HG03571 (cell line): ENCODE results near the gene LRRC28.
"Not testable (repeated sequence)": the region's sequence is repeated elsewhere in the genome, so short reads cannot be mapped to it uniquely, and the experiment has no call there.

ENCODE experiments used
- ATAC-seq: cut with Tn5 transposase; IDR thresholded peaks from one replicate; pipeline ENCODE4 v1.9.1; 2021; ENCODE audit not compliant: unreplicated experiment

The LRRC28 gene

DNA sequence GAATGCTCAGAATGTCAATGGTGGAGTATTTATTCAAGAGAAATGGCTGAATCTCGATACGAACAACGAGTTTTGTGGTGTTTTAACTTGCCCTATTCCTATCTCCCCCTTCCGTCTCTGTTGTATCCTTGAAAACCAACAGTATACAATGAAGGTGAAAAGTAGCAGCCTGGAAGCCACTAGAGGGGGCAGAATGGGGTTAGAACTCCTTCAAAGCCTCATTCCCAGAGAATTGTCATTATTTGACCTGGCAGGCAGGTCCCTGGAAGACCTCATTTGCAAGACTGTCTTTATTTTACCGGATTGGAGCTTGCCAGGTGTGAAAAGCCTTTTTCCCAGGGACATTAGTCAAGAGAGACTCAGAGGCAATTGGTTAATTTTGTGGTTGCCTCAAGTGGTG lies 139.4 kb downstream of the LRRC28 start:
- ATAC-seq: no peak

DNA sequence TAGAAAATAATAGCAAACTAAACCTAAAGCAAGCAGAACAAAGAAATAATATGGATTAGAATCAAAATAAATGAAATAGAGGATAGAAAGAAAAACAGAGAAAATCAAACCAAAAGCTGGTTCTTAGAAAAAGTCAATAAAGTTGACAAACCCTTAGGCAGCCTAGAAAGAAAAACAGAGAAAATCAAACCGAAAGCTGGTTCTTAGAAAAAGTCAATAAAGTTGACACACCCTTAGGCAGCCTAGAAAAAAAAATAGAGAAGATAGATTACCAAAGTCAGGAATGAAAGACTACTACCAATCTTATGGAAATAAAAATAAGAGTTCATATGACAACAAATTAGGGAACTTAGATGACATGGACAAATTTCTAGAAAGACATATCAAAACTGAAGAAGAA lies 142.4 kb downstream of the LRRC28 start:
- ATAC-seq: no peak

DNA sequence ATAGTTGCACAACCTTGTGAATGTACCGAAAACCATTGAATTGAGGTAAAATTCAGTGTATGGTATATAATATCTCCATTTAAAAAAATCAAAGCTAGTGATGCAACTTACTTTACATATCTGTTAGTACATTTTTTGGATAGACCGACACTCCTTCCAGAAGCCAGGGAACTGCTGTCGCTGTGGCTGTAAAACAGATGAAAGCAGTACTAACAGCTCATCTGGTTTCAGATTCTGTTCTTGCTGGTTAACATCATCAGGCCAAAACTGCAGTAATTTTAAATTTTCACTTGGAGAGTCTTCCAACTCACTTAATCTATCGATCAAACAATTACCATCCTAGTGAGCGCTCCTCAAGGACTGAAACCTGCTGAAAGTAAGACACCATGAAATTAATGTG lies 145.1 kb downstream of the LRRC28 start:
- ATAC-seq: no peak

DNA sequence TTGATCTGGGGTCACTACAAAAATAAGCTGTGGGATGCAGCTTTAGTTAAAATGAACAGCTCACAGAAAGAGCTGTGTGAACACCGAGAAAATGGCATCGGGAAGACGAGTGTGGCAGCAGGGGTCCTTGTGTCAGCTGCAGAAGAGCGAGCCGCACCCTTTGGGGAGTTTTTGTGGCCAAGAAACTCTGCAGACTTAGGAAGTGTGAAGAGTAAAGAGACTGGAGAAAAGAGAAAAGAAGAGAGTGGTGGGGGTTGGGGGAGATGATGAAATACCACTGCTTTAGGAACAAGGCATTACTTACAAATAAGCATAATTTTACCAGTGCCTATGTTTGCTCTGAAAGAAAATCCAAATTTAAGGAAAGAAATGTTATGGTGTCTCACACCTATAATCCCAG lies 147.8 kb downstream of the LRRC28 start:
- no peak for ATAC-seq

DNA sequence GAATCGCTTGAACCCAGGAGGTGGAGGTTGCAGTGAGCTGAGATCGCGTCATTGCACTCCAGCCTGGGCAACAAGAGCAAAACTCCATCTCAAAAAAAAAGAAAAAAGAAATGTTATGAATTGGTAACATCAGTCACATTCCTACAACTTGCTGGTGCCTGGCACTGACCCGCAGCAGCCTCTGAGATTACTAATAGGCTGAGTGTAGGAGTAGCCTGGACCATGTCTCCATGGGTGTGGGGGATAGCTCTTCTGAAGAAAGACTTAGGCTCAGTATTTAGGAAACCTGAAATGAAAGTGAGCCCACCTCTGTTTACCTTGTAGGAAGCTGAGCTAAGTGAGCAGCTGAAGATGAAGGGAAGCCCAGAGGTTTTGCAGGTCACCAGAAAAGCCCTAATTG lies 148.3 kb downstream of the LRRC28 start:
- ATAC-seq: no peak

DNA sequence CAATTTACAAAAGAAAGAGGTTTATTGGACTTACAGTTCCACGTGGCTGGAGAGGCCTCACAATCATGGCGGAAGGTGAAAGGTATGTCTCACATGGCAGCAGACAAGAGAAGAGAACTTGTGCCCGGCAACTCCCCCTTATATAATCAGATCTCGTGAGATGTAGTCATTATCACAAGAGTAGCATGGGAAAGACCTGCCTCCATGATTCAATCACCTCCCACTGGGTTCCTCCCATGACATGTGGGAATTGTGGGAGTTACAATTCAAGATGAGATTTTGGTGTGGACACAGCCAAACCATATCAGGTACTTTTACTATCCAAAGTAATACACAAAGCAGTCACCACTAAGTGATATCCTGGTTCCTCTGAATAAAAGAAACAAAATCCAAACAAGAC lies 149.9 kb downstream of the LRRC28 start:
- ATAC-seq: not testable (repeated sequence)

DNA sequence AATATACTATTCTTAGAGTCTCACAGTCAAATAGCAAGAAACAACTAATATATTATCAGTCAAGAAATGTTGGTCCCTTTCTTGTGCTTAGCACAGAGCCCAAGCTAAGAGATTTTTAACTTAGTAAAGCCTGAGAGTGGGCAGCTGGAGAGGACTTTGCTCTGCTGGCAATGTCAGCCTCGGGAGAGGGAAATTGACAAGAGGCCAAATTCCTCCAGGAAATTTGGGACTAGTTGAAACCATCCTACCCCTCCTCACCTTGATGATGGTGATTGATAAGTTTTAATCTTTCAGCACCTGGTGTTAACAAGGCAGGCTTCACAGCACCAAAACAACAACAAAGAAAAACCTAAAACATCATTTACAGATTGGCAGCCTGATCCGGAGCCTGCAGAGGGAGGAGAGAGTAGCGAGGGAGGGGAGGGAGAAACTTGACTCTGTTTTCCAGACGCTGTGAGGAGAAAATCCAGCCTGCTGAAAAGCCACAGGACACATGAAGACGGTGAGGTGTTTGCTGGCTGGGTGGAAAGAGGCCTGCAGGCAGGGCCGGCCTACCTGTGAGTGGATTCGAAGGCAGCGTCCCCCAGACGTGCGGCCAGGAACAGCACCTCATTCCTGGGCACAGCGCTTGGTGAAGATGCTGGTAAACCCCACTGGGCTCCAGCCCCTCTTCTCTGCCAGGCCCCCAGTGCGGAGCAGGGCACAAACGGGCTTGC lies 150.9 kb downstream of the LRRC28 start:
- no peak for ATAC-seq

DNA sequence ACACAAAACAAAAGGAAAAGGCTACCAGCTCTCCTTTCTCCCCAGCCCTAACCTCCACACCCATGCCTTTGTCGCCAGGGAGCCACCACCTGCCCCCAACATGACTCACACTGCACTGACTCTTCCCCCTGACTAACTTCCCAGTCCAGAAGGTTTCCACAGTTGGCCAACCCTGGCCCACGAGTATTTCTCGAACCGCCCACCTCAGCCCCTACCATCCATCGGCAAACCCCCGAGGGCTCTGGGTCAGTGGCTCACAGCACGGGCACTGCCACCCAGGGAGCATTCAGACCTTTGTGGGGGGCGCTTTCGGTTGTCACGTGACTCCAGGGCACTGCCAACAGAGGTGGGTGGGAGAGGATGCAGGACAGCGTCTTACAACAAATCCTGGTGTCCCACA lies 152.3 kb downstream of the LRRC28 start:
- ATAC-seq: no peak

DNA sequence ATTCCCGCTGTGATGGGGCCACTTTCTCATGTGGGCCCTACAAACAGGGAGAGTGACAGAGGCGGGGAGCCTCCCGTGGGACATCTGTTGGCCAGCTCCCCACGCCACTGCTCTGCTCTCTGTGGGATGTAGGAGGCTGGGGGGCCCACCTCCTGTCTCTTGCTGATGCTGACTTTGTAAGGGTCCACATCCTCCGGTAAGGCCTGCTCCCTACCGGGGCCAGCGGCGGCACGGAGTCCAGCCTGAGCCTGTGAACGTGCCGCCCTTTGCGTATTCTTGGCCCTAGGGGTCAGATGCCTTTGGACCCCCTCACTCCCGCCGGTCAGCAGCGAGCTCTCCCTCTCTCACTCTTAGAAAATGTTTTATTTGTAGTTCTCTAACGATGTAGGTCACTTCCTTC lies 153.2 kb downstream of the LRRC28 start:
- no peak for ATAC-seq

DNA sequence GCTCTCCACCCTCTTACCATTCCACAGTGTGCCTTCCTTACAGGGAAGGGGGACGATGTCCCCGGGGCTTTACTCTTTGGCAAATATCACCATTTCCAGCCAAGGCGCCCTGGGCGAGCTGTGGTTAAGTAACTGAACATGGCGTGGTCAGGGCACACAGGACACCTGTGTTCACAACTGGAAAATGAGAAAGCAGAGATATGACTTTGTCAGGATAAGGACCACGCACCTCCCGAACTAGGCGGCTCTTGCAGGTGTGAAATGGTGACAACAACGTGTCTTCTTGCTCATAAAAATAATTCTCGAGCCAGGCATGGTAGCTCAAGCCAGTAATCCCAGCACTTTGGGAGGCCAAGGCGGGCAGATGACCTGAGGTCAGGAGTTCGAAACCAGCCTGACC lies 154.8 kb downstream of the LRRC28 start:
- no peak for ATAC-seq

DNA sequence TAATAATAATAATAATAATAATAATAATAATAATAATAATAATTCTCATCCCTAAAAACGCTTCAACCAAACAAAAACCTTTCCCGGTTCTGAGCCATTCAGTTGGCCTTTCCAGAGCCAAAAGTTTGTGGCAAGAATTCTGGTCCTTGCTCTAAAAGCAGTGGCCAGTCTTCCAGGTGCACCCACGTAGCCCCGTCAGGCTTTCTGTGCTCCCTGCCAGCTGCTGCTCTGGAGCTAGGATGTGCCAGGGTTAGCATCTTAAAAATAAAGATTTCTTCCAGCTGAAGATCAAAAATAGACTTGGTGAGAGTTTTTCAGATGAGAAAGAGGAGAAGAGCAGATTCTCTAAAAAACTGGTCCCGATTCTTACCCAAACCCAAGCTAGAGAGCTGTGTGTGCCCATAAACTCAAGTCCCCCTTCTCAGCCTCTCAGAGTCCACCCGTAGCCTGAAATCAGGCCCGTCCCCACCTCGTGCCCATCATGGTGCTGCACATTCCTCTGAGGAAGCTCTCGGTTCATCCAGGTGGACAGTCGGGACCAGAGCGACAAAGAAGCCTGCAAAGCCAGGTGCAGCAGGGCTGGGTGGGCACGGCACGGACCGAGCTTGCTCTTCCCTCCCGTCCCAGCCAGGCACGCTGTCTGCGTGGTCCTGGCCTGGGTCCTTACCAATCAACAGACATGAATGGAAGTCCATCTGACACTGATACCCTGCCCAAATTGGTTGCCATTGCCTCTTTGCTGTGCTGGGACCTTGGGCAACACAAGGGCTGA lies 155.6 kb downstream of the LRRC28 start:
- no peak for ATAC-seq

DNA sequence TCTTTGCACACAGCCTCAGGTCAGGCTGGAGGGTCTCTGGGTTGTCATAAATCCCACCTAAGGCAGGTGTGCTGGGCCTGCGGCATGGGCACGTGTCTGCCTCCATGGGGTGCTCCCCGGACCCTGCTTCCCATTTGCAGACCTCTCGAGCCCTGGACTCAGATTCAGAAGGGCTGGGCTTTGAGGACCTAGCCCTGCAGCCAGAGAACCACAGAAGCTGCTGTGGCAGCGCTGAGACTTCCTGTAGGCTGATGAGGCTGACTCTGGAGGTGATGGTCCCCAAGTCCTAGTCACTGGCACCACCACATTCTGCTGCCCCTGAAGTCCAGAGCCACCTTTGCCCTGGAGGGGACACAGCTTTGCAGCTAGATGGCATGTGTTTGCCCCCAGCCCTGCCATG lies 156.4 kb downstream of the LRRC28 start:
- ATAC-seq: no peak

DNA sequence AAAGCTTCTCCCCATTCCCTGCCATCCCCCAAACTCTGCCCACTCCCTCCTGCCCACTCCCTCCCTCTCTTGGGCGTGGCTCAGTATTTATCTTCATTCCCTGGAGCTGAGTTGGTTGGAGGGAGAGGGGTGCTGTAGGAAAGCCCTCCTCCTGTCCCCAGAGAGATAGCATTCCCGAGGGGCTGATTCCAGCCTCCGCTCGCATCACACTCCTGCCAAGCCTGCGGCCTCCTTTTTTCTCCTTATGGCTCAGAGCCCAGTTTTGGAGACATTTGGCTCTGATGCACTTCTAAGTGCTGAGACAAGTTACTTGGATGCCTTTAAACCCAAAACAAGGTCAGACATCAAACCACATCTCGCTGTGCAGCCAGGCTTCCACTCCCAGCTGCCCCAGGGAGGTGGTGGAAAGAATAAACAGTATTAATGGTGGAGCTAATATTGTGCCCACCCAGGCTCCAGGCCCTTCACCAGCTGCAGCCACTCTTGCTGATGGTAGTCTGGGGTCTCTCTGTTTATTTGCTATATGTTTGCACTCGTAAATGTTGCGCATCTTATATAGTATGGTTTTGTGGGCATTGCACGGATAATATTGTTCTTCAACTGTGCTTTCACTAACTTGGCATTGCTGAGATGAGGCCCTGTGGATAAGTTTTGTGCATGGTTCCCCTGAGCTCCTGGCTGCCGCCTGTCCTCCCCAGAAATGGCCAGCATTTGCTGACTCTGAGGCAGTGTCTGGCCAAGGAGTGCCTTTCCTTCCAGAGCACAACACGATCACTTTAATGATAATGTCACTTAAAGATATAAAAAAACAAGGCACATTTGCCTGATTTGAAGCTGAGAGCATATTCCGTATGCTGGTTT lies 157.2 kb downstream of the LRRC28 start:
- ATAC-seq: no peak

DNA sequence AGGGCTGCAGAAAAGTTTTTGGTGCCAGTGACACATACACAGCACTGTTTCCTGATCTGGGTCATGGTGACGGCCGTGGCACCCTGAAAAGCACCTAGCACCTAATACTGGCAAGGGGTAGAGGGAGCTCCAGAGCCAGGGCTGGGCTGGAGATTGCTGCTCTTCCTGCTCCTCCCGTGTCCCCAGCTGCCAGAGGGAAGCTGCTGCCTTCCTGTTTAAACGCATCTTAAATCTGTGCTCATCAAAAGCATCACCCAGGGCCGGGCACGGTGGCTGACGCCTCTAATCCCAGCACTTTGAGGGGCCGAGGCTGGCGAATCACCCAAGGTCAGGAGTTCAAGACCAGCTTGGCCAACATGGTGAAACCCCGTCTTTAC lies 157.8 kb downstream of the LRRC28 start:
- ATAC-seq: no peak

DNA sequence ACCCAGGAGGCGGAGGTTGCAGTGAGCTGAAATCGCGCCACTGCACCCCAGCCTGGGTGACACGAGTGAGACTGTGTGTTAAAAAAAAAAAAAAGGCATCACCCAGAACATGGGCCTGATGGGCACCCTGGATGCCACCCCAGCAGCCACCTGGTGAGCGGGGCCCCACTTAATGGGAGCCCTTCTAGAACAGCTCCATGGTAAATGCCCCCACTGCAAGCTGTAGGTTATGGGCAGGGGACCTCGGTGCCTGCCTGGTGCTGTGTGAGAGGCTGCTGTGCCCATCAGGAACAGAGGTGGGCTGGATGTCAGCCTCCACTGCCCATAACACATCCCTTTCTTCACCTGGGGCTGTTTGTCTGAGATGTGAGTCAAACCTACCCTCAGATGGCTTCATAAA lies 158.3 kb downstream of the LRRC28 start:
- no peak for ATAC-seq

DNA sequence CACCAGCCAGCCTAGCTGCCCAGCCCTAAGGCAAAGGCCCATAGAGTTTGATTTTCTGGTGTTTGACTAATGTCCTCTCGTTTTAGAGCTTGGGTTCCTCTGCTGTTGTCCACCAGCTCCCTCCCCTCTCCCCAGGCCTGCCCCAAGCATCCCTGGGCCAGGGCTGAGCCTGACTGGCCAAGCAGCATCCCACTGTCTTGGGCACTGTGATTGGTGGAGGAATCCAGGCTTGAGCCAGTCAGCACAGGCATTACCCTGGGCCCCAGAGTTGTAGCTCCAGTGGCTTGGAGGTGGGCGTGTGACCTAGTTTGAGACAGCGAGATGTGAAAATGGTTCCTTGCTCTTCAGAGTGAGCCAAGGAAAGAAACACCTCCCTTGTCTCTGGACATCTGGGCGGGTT lies 159.2 kb downstream of the LRRC28 start:
- no peak for ATAC-seq

DNA sequence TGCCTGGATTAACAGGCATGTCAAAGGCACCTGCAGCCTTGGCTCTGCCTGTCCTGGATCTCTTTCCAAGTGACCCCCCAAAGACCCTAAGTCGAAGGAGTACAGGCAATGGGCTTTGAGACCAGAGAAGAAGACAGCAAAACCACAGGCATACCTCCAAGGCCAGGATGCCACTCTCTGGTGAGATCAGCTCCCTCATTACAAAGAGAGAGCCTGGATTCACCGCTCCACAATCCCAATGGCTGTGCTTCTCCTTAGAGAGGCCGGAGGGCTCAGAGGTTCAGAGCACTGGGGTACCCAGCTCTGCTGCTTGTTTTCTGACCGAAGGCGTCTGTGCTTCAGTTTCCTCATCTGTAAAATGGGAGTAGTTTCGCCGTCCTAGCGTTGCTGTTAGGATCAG lies 160.0 kb downstream of the LRRC28 start:
- ATAC-seq: no peak

DNA sequence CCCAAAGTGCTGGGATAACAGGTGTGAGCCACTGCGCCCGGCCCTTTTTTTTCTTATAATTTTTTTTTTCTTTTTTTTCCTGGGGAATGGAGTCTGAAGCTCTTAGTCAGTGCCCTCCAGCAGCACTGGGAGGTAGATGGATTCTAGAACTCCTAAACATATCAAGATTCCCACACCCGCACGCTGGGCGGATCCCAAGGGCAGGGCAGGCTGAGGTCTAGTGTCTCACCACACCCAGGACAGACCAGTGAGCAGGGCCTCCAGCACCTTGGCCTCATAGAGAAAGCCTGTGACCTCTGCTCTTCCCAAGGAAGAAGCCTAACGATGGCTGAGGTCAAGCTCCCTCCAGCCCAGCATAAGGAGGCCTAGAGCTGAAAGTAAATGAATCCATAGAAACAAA lies 160.8 kb downstream of the LRRC28 start:
- no peak for ATAC-seq

DNA sequence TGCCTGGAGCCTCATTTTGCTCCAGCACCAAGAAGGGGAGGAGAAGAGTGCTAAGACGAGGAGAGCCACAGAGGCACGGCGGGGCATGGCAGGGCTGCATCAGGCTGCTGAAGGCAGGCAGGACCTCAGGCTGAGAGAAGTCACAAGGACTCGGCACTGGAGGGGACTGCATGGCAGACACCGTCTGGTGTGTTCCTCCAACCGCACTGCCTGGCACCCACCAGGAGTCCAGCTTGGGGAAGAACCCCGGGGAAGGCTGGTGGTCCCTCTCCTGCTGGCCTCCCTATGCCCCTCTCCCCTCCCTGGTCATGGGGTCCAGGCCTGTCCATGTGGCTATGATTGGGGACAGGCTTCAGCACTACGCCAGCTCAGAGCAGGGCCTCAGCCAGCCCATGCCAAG lies 161.3 kb downstream of the LRRC28 start:
- no peak for ATAC-seq

DNA sequence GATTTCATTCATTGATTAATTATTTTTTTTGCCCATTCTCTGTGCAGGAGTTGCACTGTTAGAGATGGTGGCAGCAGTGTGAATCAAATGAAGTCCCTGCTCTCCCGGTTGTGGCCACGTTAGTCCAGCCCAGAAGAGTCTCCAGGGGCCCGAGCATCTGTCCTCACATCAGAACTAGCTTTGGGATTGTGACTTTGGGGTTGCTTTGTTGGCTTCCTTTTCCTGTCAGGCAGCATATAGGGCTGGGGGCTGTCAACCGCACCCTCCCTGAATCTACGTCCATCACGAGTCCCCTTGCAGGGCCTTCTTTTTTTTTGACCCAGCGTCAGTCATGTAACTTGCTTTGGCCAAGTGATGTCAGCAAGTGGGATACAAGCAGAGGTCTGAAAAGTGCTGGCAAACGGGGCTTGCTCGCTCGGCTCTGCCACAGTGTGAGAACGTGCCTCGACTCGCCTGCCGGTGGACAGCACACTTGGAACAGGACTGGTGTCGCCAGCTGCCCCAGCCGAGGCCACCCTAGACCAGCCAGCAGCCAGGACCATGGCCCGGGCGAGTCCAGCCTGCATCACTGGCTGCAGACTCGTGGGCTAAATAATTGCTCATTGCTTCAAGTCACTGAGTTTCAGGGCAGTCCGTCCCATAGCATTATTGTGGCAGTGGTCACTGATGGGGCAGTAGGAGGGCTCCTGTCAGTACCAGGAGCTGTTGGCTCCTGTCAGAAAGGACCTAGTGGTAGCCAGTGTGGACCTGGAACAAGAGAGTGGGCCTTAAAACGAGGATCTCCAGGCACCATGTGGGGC lies 162.9 kb downstream of the LRRC28 start:
- ATAC-seq: no peak
